Measurements from ENCODE around the gene MEIKIN. TPM values are rescaled to one million over a fixed set of nuclear protein-coding genes. Genes with fewer than 3 reads are reported as not detected.

The MEIKIN gene
- total and polyA plus RNA-seq, 12 donors = 0.09 TPM; not detected in 11

DNA sequence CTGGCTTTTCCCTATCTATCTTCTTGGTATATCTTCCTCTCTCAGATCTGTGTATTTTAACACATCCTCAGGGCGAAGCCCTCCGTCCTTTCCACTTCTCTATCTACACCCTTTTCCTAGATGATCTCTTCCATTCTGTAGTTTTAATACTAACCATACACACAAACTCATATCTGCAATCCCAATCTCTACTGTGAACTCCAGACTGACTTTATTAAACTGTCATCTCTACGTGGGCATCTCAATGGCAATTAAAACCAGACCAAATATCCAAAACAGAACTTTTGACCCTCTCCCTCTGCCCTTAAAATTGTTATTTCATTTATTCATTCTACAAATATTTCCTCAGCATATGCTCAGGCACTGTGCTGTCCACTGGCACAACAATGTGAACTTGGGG lies 155.7 kb downstream of the MEIKIN start:
- peaks cover 0 to 4% (median 0%) of the 10 kb centered on the region in 9 donors for H3K36me3 ChIP-seq
- H3K27ac ChIP-seq = no peak overlapping the region
- no peaks in the 10 kb centered on the region for H3K27me3 ChIP-seq
- whole genome bisulfite sequencing, 2 donors = 62 to 71% methylated on average over 3 of the region's 3 CpGs
- intact Hi-C loops (cut with DNase I) = loop anchor here in 4 of 10 donors (10.0 kb wide), 3 partner anchors 85 to 155 kb away; partner anchors contain the start of gene RAPGEF6 (in 2 of the 4)
- ATAC-seq (no peak), DNase-seq (no peak)
- peaks cover 0 to 86% (median 57%) of the 10 kb centered on the region in 9 donors for H3K4me1 ChIP-seq
- H3K9me3 ChIP-seq = no peaks in the 10 kb centered on the region
- TF ChIP-seq, protein P1, sequence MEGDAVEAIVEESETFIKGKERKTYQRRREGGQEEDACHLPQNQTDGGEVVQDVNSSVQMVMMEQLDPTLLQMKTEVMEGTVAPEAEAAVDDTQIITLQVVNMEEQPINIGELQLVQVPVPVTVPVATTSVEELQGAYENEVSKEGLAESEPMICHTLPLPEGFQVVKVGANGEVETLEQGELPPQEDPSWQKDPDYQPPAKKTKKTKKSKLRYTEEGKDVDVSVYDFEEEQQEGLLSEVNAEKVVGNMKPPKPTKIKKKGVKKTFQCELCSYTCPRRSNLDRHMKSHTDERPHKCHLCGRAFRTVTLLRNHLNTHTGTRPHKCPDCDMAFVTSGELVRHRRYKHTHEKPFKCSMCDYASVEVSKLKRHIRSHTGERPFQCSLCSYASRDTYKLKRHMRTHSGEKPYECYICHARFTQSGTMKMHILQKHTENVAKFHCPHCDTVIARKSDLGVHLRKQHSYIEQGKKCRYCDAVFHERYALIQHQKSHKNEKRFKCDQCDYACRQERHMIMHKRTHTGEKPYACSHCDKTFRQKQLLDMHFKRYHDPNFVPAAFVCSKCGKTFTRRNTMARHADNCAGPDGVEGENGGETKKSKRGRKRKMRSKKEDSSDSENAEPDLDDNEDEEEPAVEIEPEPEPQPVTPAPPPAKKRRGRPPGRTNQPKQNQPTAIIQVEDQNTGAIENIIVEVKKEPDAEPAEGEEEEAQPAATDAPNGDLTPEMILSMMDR (IDR thresholded peaks at IDR 0.05) = no peak
- no peak overlapping the region for H3K4me3 ChIP-seq

DNA sequence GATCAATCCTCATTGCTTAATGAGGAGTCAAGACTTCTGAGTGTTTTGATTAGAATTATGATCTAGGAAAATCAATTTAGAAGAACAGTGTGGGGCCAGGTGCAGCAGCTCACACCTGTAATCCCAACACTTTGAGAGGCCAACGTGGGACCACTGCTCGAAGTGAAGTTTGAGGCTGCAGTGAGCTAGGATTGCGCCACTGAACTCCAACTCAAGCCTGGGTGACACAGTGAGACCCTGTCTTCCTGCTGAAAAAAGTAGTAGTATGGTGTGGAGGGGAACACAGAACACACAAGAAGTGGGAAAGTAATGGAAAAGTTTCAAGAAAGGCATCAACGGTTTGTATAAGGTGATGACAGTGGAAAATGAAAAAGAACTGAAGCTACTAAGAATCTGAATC lies 157.7 kb downstream of the MEIKIN start:
- Histone ChIP-seq H3K27me3 (no peaks in the 10 kb centered on the region), H3K27ac (no peak overlapping the region), H3K36me3 (peaks cover 0 to 4% (median 0%) of the 10 kb centered on the region in 9 donors), H3K9me3 (no peaks in the 10 kb centered on the region), H3K4me3 (no peak overlapping the region), H3K4me1 (peaks cover 0 to 84% (median 52%) of the 10 kb centered on the region in 9 donors)
- TF ChIP-seq, protein P1 (IDR thresholded peaks at IDR 0.05) = no peak
- intact Hi-C loops (cut with DNase I) = no loop called here
- no peak for DNase-seq
- peak in 3 of 8 donors; percentile 35 to 37 (median 36) for ATAC-seq
- WGBS, 2 donors = 76 to 77% methylated on average over 4 of the region's 4 CpGs

DNA sequence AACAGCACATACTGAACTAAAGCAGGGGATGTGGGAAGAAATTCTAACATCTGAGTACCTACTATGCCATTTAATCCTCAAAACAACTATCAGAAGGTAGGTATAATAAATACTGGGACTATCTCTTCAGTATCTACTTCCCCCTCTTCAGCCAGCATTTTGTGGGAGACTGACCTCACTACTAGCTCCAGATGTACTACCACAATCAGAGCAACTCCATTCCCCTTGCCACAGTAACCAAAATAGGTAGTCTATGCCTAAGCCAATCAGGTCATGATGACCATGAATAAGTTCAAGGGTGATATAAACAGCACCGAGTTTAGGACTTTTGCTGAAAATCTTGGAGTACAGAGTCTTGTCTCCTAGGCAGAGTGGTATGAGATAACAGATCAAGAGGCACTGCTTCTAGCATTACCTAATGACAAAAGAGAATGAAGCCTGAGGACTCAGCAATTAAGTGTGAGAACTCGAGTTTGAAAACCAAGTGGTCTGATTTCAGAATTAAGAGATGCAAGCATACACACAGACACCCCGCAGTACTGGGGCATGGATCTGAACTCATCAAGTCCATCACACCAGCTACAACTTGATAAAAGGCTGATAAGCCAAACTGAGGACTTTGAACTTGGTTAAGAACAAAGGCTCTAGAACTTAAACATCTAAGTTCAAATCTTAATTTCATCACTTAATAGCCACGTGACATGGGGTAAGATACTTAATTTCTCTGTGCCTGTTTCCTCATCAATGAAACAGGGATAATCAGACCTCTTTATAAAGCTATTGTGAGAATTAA lies 158.4 kb downstream of the MEIKIN start:
- peaks cover 0 to 80% (median 48%) of the 10 kb centered on the region in 9 donors for H3K4me1 ChIP-seq
- H3K27ac ChIP-seq = peak overlapping the region in 5 of 10 donors; percentile 3 to 45 (median 28)
- 61 to 71% methylated on average over 4 of the region's 4 CpGs for WGBS, 2 donors
- TF ChIP-seq, protein P1 (IDR thresholded peaks at IDR 0.05) = no peak
- H3K36me3 ChIP-seq = peaks cover 0 to 3% (median 0%) of the 10 kb centered on the region in 9 donors
- H3K4me3 ChIP-seq = no peak overlapping the region
- H3K9me3 ChIP-seq = no peaks in the 10 kb centered on the region
- DNase-seq (no peak), ATAC-seq (peak in 6 of 8 donors; percentile 39 to 68 (median 54))
- intact Hi-C loops (cut with DNase I) = no loop called here
- H3K27me3 ChIP-seq = no peaks in the 10 kb centered on the region

DNA sequence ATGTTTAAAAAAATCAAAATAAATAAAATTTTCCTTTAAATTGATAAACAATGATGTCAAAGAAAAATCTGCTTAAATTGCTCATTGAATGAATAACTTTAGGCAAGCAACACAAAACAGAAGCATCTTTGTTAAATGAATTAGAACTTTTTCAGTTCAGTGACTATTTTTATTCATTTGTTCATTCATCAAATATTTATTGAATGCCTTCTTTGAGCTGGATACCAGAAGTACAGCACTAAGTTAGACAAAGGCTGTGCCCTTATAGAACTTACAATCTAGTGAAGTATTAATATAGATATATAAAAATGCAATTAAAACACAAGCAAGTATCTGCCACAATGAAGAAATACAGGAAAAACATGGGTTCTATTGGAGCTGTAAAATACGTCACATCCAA lies 159.4 kb downstream of the MEIKIN start:
- Histone ChIP-seq H3K27ac (peak overlapping the region in 1 of 10 donors; percentile 45), H3K9me3 (no peaks in the 10 kb centered on the region), H3K4me3 (no peak overlapping the region), H3K36me3 (peaks cover 0 to 9% (median 0%) of the 10 kb centered on the region in 9 donors), H3K27me3 (no peaks in the 10 kb centered on the region), H3K4me1 (peaks cover 0 to 70% (median 40%) of the 10 kb centered on the region in 9 donors)
- TF ChIP-seq, protein P1 (IDR thresholded peaks at IDR 0.05) = no peak
- intact Hi-C loops (cut with DNase I) = no loop called here
- no peak for ATAC-seq
- DNase-seq = no peak
- 82 to 86% methylated on average over 1 of the region's 1 CpG for WGBS, 2 donors

Data from heart right ventricle (tissue), 16 donors.